22Rv1 (cell line): ENCODE data around the gene GTF3C4.

Experiments used
- ZFX ChIP-seq: fragments of 450-650 bp; IDR thresholded peaks from 2 replicates; pipeline ENCODE4 v1.6.1; 2017; ENCODE audit warnings: antibody characterized with exemption, borderline replicate concordance
- TF ChIP-seq, protein P1 (sequence below): fragments of 450-650 bp; IDR thresholded peaks from 2 replicates; pipeline ENCODE4 v1.5.1; 2017; ENCODE audit warnings: mild to moderate bottlenecking

DNA sequence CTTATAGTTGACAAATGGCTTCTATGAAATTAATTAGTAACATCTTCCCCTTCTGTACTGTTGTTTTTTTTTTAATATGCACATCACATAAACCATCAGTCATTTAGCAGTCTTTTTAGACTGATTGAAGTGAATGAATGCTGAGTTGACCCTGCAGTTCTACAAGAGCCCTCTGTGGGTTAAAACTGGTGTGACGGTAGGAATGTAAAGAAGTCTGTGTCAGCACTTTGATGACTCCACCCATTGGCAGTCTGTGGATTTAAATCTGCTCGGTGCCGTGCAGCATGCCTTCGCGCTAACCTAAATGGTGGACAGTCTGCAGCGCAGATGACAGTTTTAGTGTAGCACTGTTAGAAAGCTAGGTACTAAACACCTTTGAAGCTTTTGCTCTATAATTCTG is 3.1 kb downstream of the GTF3C4 start:
- TF ChIP-seq, protein P1, sequence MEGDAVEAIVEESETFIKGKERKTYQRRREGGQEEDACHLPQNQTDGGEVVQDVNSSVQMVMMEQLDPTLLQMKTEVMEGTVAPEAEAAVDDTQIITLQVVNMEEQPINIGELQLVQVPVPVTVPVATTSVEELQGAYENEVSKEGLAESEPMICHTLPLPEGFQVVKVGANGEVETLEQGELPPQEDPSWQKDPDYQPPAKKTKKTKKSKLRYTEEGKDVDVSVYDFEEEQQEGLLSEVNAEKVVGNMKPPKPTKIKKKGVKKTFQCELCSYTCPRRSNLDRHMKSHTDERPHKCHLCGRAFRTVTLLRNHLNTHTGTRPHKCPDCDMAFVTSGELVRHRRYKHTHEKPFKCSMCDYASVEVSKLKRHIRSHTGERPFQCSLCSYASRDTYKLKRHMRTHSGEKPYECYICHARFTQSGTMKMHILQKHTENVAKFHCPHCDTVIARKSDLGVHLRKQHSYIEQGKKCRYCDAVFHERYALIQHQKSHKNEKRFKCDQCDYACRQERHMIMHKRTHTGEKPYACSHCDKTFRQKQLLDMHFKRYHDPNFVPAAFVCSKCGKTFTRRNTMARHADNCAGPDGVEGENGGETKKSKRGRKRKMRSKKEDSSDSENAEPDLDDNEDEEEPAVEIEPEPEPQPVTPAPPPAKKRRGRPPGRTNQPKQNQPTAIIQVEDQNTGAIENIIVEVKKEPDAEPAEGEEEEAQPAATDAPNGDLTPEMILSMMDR, result no peak
- TF ChIP-seq ZFX, result no peak
